NB4 (cell line): ENCODE results near the gene TSPAN17.

ENCODE experiments used
- DNase-seq: peaks from one replicate; pipeline ENCODE4 v3.0.0; 2010; ENCODE audit warnings: low read depth
- H3K4me3 ChIP-seq: one replicate; pipeline ENCODE4 v1.5.1; 2011; ENCODE audit warnings: mild to moderate bottlenecking, low read depth, low read length, moderate library complexity
- MYC ChIP-seq: IDR thresholded peaks from 2 replicates; pipeline ENCODE4 v1.6.1; 2011; ENCODE audit warnings: low read depth, low read length
- POLR2A ChIP-seq: IDR thresholded peaks from 2 replicates; pipeline ENCODE4 v1.6.1; 2011; ENCODE audit warnings: mild to moderate bottlenecking; ENCODE audit not compliant: insufficient read length; ENCODE audit errors: extremely low read depth
- TF ChIP-seq, protein P1 (sequence below): IDR thresholded peaks from 2 replicates; pipeline ENCODE4 v1.6.1; 2011; ENCODE audit warnings: low read depth, low read length
- TF ChIP-seq, protein P2 (sequence below): IDR thresholded peaks from one replicate; pipeline ENCODE4 v1.5.1; 2012; ENCODE audit warnings: low read depth, low read length

The TSPAN17 gene

DNA sequence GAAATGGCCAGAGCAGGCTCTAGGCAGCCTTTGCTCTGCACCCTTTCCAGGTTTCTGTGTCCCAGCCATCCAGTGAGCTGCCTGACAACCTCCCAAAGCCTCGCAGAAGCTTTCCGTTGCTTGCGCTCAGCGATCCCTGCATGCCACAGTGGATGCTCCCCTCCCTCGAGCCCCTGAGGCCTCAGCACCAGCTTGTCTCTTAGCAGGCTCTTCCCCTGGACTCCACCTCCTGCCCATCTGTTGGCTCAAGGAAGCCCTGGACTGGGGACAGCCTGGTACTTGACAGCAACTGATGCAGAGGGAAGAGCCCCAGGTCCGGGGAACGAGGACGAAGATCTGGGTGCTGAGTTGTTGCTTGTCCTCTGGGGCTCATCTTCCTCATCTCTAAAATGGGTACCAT is 23.2 kb downstream of the TSPAN17 start:
- TF ChIP-seq, protein P1, sequence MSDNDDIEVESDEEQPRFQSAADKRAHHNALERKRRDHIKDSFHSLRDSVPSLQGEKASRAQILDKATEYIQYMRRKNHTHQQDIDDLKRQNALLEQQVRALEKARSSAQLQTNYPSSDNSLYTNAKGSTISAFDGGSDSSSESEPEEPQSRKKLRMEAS, result no peak
- TF ChIP-seq POLR2A, result no peak
- TF ChIP-seq, protein P2, sequence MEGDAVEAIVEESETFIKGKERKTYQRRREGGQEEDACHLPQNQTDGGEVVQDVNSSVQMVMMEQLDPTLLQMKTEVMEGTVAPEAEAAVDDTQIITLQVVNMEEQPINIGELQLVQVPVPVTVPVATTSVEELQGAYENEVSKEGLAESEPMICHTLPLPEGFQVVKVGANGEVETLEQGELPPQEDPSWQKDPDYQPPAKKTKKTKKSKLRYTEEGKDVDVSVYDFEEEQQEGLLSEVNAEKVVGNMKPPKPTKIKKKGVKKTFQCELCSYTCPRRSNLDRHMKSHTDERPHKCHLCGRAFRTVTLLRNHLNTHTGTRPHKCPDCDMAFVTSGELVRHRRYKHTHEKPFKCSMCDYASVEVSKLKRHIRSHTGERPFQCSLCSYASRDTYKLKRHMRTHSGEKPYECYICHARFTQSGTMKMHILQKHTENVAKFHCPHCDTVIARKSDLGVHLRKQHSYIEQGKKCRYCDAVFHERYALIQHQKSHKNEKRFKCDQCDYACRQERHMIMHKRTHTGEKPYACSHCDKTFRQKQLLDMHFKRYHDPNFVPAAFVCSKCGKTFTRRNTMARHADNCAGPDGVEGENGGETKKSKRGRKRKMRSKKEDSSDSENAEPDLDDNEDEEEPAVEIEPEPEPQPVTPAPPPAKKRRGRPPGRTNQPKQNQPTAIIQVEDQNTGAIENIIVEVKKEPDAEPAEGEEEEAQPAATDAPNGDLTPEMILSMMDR, result no peak
- TF ChIP-seq MYC, result no peak
- no peak overlapping the region for H3K4me3 ChIP-seq
- no peak for DNase-seq

DNA sequence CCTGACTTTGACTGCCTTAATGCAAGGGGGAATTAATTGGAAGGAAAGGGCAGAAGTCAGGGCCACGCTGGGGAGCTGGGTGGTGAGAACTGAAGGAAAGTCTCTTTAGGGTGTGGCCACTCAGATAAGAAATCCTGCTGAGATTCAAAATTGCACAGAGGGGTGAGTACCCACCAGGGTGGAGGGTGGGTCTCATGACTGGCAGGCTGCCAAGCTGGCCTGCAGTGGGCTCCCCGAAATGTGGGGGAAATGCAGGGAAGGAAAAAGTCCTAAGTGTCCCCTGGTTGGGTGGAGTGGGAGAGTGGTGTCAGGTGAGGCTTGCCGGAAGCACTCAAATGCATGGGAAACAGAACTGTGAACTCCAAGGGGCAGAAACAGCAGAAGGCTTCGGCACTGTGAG is 24.1 kb downstream of the TSPAN17 start:
- DNase-seq, result no peak
- TF ChIP-seq, protein P2, result no peak
- no peak for TF ChIP-seq MYC
- TF ChIP-seq, protein P1, result no peak
- TF ChIP-seq POLR2A, result no peak
- H3K4me3 ChIP-seq, result no peak overlapping the region

DNA sequence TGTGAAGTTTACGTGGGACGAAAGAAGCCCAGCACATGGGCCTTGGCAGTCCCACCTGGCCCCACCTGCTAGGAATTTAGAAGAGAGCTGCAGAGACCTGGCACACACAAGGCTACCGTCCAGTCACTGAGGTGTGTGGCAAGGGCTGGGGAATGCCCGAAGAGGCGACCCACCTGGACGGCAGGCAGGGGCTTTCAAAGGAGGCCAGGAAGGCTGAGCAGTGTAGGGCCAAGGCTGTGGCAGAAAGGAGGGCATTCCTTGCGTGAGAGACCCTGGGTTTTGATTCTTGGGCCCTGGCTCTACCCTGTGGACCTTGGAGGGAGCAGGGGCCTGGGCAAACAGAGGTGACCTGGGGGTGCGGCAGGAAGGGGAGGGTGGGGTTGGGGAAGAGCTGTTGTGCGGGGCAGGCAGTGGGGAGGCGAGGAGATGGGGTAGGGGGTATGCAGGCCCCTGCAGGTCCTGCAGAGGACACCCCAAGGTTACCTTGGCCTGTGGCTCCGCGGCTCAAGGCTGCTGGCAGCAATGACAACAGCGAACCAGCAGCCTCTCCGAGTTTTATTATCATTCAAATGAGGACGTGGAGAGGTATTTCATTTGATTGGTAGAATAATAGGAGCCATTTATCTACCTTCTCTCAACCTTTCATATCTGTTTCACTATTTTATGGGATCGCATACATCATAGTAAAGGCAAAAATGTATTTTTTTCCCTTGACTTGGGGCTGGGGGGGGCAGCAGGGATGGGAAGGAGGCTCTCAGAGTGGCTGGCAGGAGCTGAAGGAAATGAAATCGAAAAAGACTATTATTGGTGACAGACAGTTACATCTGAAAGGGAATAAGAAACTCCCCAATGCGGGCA is 24.8 kb downstream of the TSPAN17 start:
- H3K4me3 ChIP-seq, result no peak overlapping the region
- DNase-seq, result no peak
- TF ChIP-seq, protein P1, result no peak
- no peak for TF ChIP-seq POLR2A
- TF ChIP-seq MYC, result no peak
- TF ChIP-seq, protein P2, result no peak

DNA sequence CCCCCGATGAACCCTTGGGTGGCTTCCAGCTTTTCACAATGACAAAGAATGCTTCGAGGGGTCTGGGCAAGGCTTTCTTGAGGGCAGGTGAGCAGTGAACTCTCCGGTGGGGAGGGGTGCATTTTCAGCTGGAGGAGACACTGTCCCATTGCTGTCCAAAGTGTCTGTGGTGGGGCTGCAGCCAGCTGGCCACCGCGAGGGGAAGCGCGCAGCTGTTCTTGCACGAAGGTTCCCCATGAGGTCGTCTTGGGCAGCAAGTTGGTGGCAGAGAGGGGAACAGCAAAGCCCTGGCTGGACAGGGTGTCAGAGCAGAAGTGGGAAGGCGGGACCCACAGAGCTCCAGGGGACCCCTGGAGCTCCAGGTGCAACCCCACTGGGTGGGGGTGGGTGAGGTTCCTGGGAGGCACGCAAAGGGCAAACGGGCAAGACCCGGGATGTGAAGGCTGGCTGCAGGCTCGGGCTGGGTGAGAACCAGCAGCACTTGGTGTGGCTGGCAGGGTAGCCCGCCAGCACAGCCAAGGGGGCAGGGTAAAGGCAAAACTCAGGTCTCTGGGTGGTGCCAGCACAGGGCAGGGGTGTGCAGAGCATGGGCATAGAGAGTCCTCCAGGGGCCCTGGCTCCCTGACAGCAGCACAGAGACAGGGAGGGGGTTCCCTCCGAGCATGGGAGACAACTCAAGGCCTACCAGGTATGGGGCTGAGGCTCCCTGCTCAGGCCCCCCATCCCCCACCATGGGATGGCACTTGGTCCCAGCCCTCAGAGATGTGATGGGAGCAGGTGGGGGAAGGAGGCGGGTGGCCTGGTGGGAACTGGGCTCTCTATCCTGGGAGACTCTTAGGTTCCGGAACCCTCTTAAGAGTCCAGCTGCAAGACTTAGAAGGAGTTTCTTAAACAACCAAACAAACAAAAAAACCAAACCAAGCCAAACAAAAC is 26.6 kb downstream of the TSPAN17 start:
- TF ChIP-seq POLR2A (no peak), MYC (no peak)
- TF ChIP-seq, protein P2, result no peak
- TF ChIP-seq, protein P1, result no peak
- DNase-seq, result no peak

DNA sequence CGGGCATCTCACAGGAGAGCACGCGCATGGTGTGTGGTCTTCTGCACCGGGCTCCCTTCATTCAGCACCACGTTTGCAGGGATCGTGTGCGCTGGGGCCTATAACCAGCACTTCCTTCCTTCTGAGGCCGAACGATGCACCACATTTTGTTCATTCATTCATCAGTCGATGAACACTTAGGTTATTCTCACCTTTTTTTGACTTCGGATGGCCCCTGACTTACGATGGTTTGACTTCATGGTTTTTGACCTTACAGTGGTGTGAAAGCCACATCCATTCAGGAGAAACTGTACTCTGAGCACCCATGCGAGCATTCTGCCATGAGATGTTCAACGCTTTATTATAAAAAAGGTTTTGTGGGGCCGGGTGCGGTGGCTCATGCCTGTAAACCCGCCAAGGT is 27.5 kb downstream of the TSPAN17 start:
- no peak overlapping the region for H3K4me3 ChIP-seq
- TF ChIP-seq MYC, result no peak
- TF ChIP-seq, protein P1, result no peak
- TF ChIP-seq, protein P2, result no peak
- TF ChIP-seq POLR2A, result no peak
- no peak for DNase-seq

More for the DNA sequence above, 26.6 kb downstream of the TSPAN17 start:
- no peak overlapping the region for H3K4me3 ChIP-seq
